HEK293T (cell line): ENCODE results near the gene PTPMT1.

Source experiments
- CTCF ChIA-PET: fragments of 350-600 bp; formaldehyde crosslinking; extraction: SDS; loops from one replicate; lab custom pipeline; 2021; ENCODE audit warnings: antibody characterized with exemption, inconsistent platforms; lab: Yijun Ruan, JAX
- POLR2A ChIA-PET: fragments of 350-600 bp; formaldehyde crosslinking; extraction: SDS; loops from one replicate; lab custom pipeline; 2020; ENCODE audit warnings: antibody characterized with exemption, inconsistent platforms; lab: Yijun Ruan, JAX
- DNase-seq: peaks from one replicate; pipeline ENCODE4 v3.0.0; 2012; ENCODE audit warnings: mixed read lengths; ENCODE audit errors: extremely low spot score
- ARNT ChIP-seq: fragments of 450-650 bp; IDR thresholded peaks from 2 replicates; pipeline ENCODE4 v1.6.1; 2017; ENCODE audit warnings: mild to moderate bottlenecking
- BHLHE40 ChIP-seq: fragments of 450-650 bp; IDR thresholded peaks from 2 replicates; pipeline ENCODE4 v1.6.1; 2016; ENCODE audit warnings: mild to moderate bottlenecking, moderate library complexity, borderline replicate concordance
- CTBP1 ChIP-seq: fragments of 450-650 bp; IDR thresholded peaks from 2 replicates; pipeline ENCODE4 v1.6.1; 2016; ENCODE audit warnings: borderline replicate concordance
- ELF4 ChIP-seq: fragments of 450-650 bp; IDR thresholded peaks from 2 replicates; pipeline ENCODE4 v1.6.1; 2017; ENCODE audit warnings: antibody characterized with exemption
- FOXA1 ChIP-seq: fragments of 450-650 bp; IDR thresholded peaks from 2 replicates; pipeline ENCODE4 v1.6.1; 2016; ENCODE audit warnings: mild to moderate bottlenecking
- FOXK2 ChIP-seq: fragments of 450-650 bp; IDR thresholded peaks from 2 replicates; pipeline ENCODE4 v1.6.1; 2016; ENCODE audit warnings: mild to moderate bottlenecking
- FOXM1 ChIP-seq: fragments of 450-650 bp; IDR thresholded peaks from 2 replicates; pipeline ENCODE4 v1.6.1; 2017; ENCODE audit warnings: mild to moderate bottlenecking, borderline replicate concordance
- HDGF ChIP-seq: fragments of 450-650 bp; IDR thresholded peaks from 2 replicates; pipeline ENCODE4 v1.6.1; 2017; ENCODE audit warnings: antibody characterized with exemption, borderline replicate concordance
- L3MBTL2 ChIP-seq: fragments of 450-650 bp; conservative IDR thresholded peaks from 2 replicates; pipeline ENCODE4 v1.6.1; 2016; ENCODE audit warnings: mild to moderate bottlenecking
- LEF1 ChIP-seq: fragments of 450-650 bp; IDR thresholded peaks from 2 replicates; pipeline ENCODE4 v1.6.1; 2017; ENCODE audit warnings: mild to moderate bottlenecking, borderline replicate concordance
- NFRKB ChIP-seq: fragments of 450-650 bp; IDR thresholded peaks from 2 replicates; pipeline ENCODE4 v1.6.1; 2016; ENCODE audit warnings: mild to moderate bottlenecking, moderate library complexity
- PKNOX1 ChIP-seq: fragments of 450-650 bp; IDR thresholded peaks from 2 replicates; pipeline ENCODE4 v1.6.1; 2016
- SP1 ChIP-seq: fragments of 450-650 bp; IDR thresholded peaks from 2 replicates; pipeline ENCODE4 v1.6.1; 2017
- SUZ12 ChIP-seq: fragments of 450-650 bp; IDR thresholded peaks from 2 replicates; pipeline ENCODE4 v1.6.1; 2016; ENCODE audit warnings: mild to moderate bottlenecking
- TARDBP ChIP-seq: fragments of 450-650 bp; IDR thresholded peaks from 2 replicates; pipeline ENCODE4 v1.6.1; 2016
- ZNF384 ChIP-seq: fragments of 450-650 bp; IDR thresholded peaks from 2 replicates; pipeline ENCODE4 v1.6.1; 2016

PTPMT1 gene

GRCh38 chr11:47578524-47579494 is 13.4 kb downstream of the PTPMT1 start, which contains the start of the genes KBTBD4 and NDUFS3:
Gene KBTBD4 (minus strand): TSS chr11:47578970. CDS start chr11:47578951, 19 bp downstream.
Gene NDUFS3 (plus strand): TSS chr11:47579074. CDS start chr11:47579092, 18 bp downstream.
- TF ChIP-seq LEF1 (peak; percentile 84), ARNT (peak; percentile 71), NFRKB (peak; percentile 99), CTBP1 (peak; percentile 99), BHLHE40 (no peak), L3MBTL2 (peak; percentile 48; the same call in 1 of the 2 replicates), FOXK2 (no peak), SP1 (no peak), PKNOX1 (peak; percentile 94), TARDBP (peak; percentile 32; the same call in 1 of the 2 replicates), ELF4 (peak; percentile 90)

GRCh38 chr11:47583844-47584243 is 18.4 kb downstream of the PTPMT1 start:
- POLR2A ChIA-PET: no interaction called here
- CTCF ChIA-PET: no interaction called here
- DNase-seq: no peak
- TF ChIP-seq TARDBP: no peak
- TF ChIP-seq L3MBTL2: no peak
- no peak for TF ChIP-seq SUZ12
- TF ChIP-seq LEF1: no peak
- TF ChIP-seq BHLHE40: no peak
- no peak for TF ChIP-seq FOXK2
- no peak for TF ChIP-seq HDGF
- no peak for TF ChIP-seq FOXA1
- no peak for TF ChIP-seq CTBP1
- TF ChIP-seq NFRKB: no peak
- TF ChIP-seq ZNF384: no peak
- TF ChIP-seq PKNOX1: no peak
- no peak for TF ChIP-seq SP1
- TF ChIP-seq ARNT: no peak
- no peak for TF ChIP-seq FOXM1
- no peak for TF ChIP-seq ELF4

More at GRCh38 chr11:47578524-47579494, 13.4 kb downstream of the PTPMT1 start, which contains the start of the genes KBTBD4 and NDUFS3:
- CTCF ChIA-PET: no interaction called here
- DNase-seq: peak; percentile 87
- POLR2A ChIA-PET: interaction anchor here (1.2 to 3.6 kb wide), 4 partner anchors 10 to 82 kb away, joined by 3 to 20 read pairs (median 4); partner anchors contain the start of gene PTPMT1

GRCh38 chr11:47586098-47586855 is 20.9 kb downstream of the PTPMT1 start, which contains the start of gene FAM180B:
Gene FAM180B (plus strand): TSS chr11:47586678. CDS start chr11:47586769, 91 bp downstream.
- TF ChIP-seq SUZ12 (no peak), PKNOX1 (no peak), FOXA1 (no peak), ZNF384 (no peak), FOXM1 (no peak), HDGF (no peak), SP1 (no peak), TARDBP (no peak), NFRKB (no peak), FOXK2 (no peak), L3MBTL2 (no peak), LEF1 (no peak), ARNT (no peak)

GRCh38 chr11:47587039-47587716 is 21.8 kb downstream of the PTPMT1 start:
- TF ChIP-seq BHLHE40: no peak
- no peak for TF ChIP-seq FOXM1
- no peak for TF ChIP-seq TARDBP
- TF ChIP-seq NFRKB: no peak
- no peak for TF ChIP-seq ELF4
- TF ChIP-seq PKNOX1: no peak
- no peak for TF ChIP-seq FOXK2
- no peak for TF ChIP-seq FOXA1
- no peak for TF ChIP-seq ZNF384
- no peak for DNase-seq
- ChIA-PET POLR2A (no interaction called here), CTCF (no interaction called here)

More at GRCh38 chr11:47586098-47586855, 20.9 kb downstream of the PTPMT1 start, which contains the start of gene FAM180B:
- no peak for DNase-seq
- POLR2A ChIA-PET: no interaction called here
- CTCF ChIA-PET: no interaction called here
